Pancreas (tissue), 10 donors: Measurements from ENCODE around the gene CFAP73. TPM values are rescaled to one million over a fixed set of nuclear protein-coding genes. Genes with fewer than 3 reads are reported as not detected.
A peak's percentile ranks its signal among the peaks of the same experiment; 100 is the strongest.

ENCODE experiments used
- ATAC-seq, 4 donors: fragments of 200-7000 bp; cut with Tn5 transposase; one replicate each; pipeline versions ENCODE4 v1.8.0 to v1.9.1; 2020; ENCODE audit warnings: mild to moderate bottlenecking in 4 of 4, moderate library complexity in 4 of 4
- DNase-seq, 6 donors: peaks; one replicate each; pipeline ENCODE4 v3.0.0-alpha.2; 2020
- FAIRE-seq: peaks from 2 replicates; lab custom pipeline; 2012; peaks lifted over from hg19 to GRCh38; lab: Jason Lieb, UNC
- H3K27ac ChIP-seq, 4 donors: fragments of 200-600 bp; sonication (generic); 1 replicate in 3 of 4; 2 replicates in 1 of 4; pipeline versions ENCODE4 v1.5.0 to v1.8.0; 2020
- H3K27me3 ChIP-seq, 4 donors: fragments of 200-600 bp; one replicate each; pipeline ENCODE4 v1.8.0; 2021
- H3K36me3 ChIP-seq, 3 donors: fragments of 200-600 bp; sonication (generic) in 1 of 3; one replicate each; pipeline versions ENCODE4 v1.5.0 to v1.8.0; 2020 to 2021
- H3K4me1 ChIP-seq, 3 donors: fragments of 200-600 bp; one replicate each; pipeline ENCODE4 v1.8.0; 2021
- H3K4me3 ChIP-seq, 4 donors: fragments of 200-600 bp; sonication (generic) in 2 of 4; one replicate each; pipeline versions ENCODE4 v1.5.0 to v1.8.0; 2020 to 2021
- H3K9me3 ChIP-seq, 4 donors: fragments of 200-600 bp; one replicate each; pipeline ENCODE4 v1.8.0; 2021
- CTCF ChIP-seq, 4 donors: fragments of 200-600 bp; sonication (generic) in 3 of 4; IDR thresholded peaks; one replicate each; pipeline versions ENCODE4 v1.5.0 to v1.8.0; 2021; ENCODE audit warnings: antibody characterized with exemption in 4 of 4
- WGBS, 2 donors: extraction: QIAGEN DNeasy Blood & Tissue Kit; methylation state at CpG; one replicate each; pipeline ENCODE4 v1.1.7; 2013; 5-methylcytosine and 5-hydroxymethylcytosine counted together
- intact Hi-C, 3 donors: fragments of 100-400 bp; cut with DNase I; formaldehyde crosslinking; loops; one replicate each; pipeline versions ENCODE4 v1.11.1 to v1.14.2; 2022
- polyA plus RNA-seq, 2 donors: library from polyadenylated mRNA; stranded (reverse); fragments of 200-250 nt; gene quantifications; one replicate each; pipeline ENCODE4 v1.2.3, GENCODE V29; 2013
- total RNA-seq, 6 donors: library from RNA; stranded (reverse); fragmentation: NEBNext Ultra II Directional in 4 of 6; extraction: Animal tissue kit (Norgen Biotek cat#: 25700) in 4 of 6; gene quantifications; one replicate each; pipeline versions ENCODE4 v1.2.1 to v1.2.4, GENCODE V29; 2021 to 2023
- donor health status: healthy with polysubstance abuse.
- donor health status: DM: no; HTN: no; CAD: no; lungs with moderate emphysema.
- donor health status: DM: no; HTN: no; CAD: no.
- donor health status: control.
- donor health status: control.
- donor health status: Bipolar disorder and iron deficiency.
- donor health status: DM: yes; HTN: yes; CAD: no.
- donor health status: DM: no; HTN: no; CAD: no.
- donor health status: DM: no; HTN: no; CAD: no.
- donor health status: DM: yes; HTN: yes; CAD: no.

Gene CFAP73
- total and polyA plus RNA-seq, 8 donors, result 0.12 to 0.61 (median 0.23) TPM; not detected in 3

GRCh38 chr12:113174461-113175384 lies 25.2 kb downstream of the CFAP73 start:
- Histone ChIP-seq H3K27ac (no peak overlapping the region), H3K27me3 (no peaks in the 10 kb centered on the region), H3K4me1 (no peaks in the 10 kb centered on the region), H3K9me3 (no peaks in the 10 kb centered on the region), H3K4me3 (no peak overlapping the region), H3K36me3 (peaks cover 7 to 81% (median 57%) of the 10 kb centered on the region in 3 donors)
- peak; percentile 52 to 94 (median 82) for DNase-seq
- no peak for FAIRE-seq
- peak; percentile 78 to 97 (median 90) for ATAC-seq
- peak; percentile 98 to 99 (median 98) for TF ChIP-seq CTCF (IDR thresholded peaks at IDR 0.05)
- intact Hi-C loops, result loop anchor here in 1 of 3 donors (5.0 kb wide), 1 partner anchor 122 kb away; no protein-coding TSS in a partner anchor
- WGBS, 2 donors, result 53% methylated on average over 29 to 32 of the region's 32 CpGs

- H3K9me3 ChIP-seq, result no peaks in the 10 kb centered on the region
- peaks cover 3 to 48% (median 25%) of the 10 kb centered on the region in 3 donors for H3K36me3 ChIP-seq
- intact Hi-C loops, result loop anchor here in 1 of 3 donors (1.0 kb wide), 1 partner anchor 129 kb away; no protein-coding TSS in a partner anchor
- TF ChIP-seq CTCF (IDR thresholded peaks at IDR 0.05), result no peak
- ATAC-seq (no peak), FAIRE-seq (no peak), DNase-seq (no peak)
- no peak overlapping the region for H3K27ac ChIP-seq
- no peaks in the 10 kb centered on the region for H3K27me3 ChIP-seq
- 86 to 88% methylated on average over 14 of the region's 14 CpGs for WGBS, 2 donors
- H3K4me3 ChIP-seq, result no peak overlapping the region
- H3K4me1 ChIP-seq, result peaks cover 0 to 5% (median 2%) of the 10 kb centered on the region in 3 donors
These were observed 29.5 kb downstream of the CFAP73 start for GRCh38 chr12:113179023-113179422.

DNA sequence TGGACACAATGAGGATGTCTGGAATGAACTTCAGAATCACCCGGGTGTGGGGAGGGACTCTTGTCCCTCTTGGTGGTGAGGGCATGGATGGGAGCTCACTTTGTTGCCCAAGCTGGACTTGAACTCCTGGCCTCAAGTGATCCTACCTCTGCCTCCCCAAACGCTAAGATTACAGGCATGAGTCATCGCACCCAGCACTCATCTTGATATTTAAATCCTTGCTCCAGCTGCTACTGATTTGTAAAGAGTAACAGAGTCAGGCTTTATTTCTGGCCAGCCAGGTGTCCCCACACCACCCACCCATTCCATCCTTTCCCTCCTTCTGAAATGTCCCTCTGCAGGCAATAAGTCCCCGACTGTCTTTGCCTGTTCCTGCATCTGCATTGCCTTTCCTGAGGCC lies 30.8 kb downstream of the CFAP73 start:
- intact Hi-C loops, result no loop called here
- Histone ChIP-seq H3K4me3 (no peak overlapping the region), H3K27me3 (no peaks in the 10 kb centered on the region), H3K9me3 (no peaks in the 10 kb centered on the region), H3K36me3 (peaks cover 3 to 45% (median 25%) of the 10 kb centered on the region in 3 donors), H3K27ac (no peak overlapping the region), H3K4me1 (peaks cover 0 to 8% (median 6%) of the 10 kb centered on the region in 3 donors)
- FAIRE-seq (no peak), DNase-seq (no peak), ATAC-seq (no peak)
- no peak for TF ChIP-seq CTCF (IDR thresholded peaks at IDR 0.05)
- 71 to 74% methylated on average over 4 of the region's 4 CpGs for WGBS, 2 donors

GRCh38 chr12:113181975-113182374 lies 32.5 kb downstream of the CFAP73 start:
- ATAC-seq, result no peak
- intact Hi-C loops, result no loop called here
- no peak for TF ChIP-seq CTCF (IDR thresholded peaks at IDR 0.05)
- no peaks in the 10 kb centered on the region for H3K9me3 ChIP-seq
- H3K27me3 ChIP-seq, result no peaks in the 10 kb centered on the region
- no peak for DNase-seq
- peaks cover 0 to 37% (median 25%) of the 10 kb centered on the region in 3 donors for H3K36me3 ChIP-seq
- H3K4me1 ChIP-seq, result peaks cover 4 to 13% (median 8%) of the 10 kb centered on the region in 3 donors
- no peak overlapping the region for H3K27ac ChIP-seq
- no peak for FAIRE-seq
- WGBS, 2 donors, result 69 to 85% methylated on average over 3 of the region's 3 CpGs
- no peak overlapping the region for H3K4me3 ChIP-seq
